Mucosa of descending colon (tissue), 3 donors: ENCODE measurements around the gene CLEC9A. TPM values are rescaled to one million over a fixed set of nuclear protein-coding genes. Genes with fewer than 3 reads are reported as not detected.

Experiments
- ATAC-seq: fragments of 200-7000 bp; cut with Tn5 transposase; one replicate; pipeline ENCODE4 v1.9.1; 2020; ENCODE audit warnings: mild to moderate bottlenecking, moderate library complexity
- DNase-seq, 3 donors: peaks; one replicate each; pipeline ENCODE4 v3.0.0-alpha.2; 2020
- H3K36me3 ChIP-seq: fragments of 200-600 bp; one replicate; pipeline ENCODE4 v1.8.0; 2021; ENCODE audit warnings: low read depth, mild to moderate bottlenecking
- H3K4me1 ChIP-seq: fragments of 200-600 bp; one replicate; pipeline ENCODE4 v1.8.0; 2021; ENCODE audit warnings: low read depth, mild to moderate bottlenecking
- H3K4me3 ChIP-seq: fragments of 200-600 bp; one replicate; pipeline ENCODE4 v1.8.0; 2021; ENCODE audit warnings: mild to moderate bottlenecking
- H3K9me3 ChIP-seq: fragments of 200-600 bp; one replicate; pipeline ENCODE4 v1.8.0; 2021; ENCODE audit warnings: mild to moderate bottlenecking
- intact Hi-C, 2 donors: fragments of 100-400 bp; cut with DNase I in 1 of 2; cut with micrococcal nuclease in 1 of 2; formaldehyde crosslinking; loops; one replicate each; pipeline versions ENCODE4 v1.11.0 to v1.11.1; 2022; cut with DNase I, micrococcal nuclease
- total RNA-seq, 3 donors: library from RNA; stranded (reverse); fragmentation: NEBNext Ultra II Directional in 2 of 3; extraction: Animal tissue kit (Norgen Biotek cat#: 25700) in 2 of 3; gene quantifications; one replicate each; pipeline versions ENCODE4 v1.2.1 to v1.2.4, GENCODE V29; 2021 to 2023
- TF ChIP-seq, protein P1 (sequence below): fragments of 200-600 bp; IDR thresholded peaks from one replicate; pipeline ENCODE4 v1.8.0; 2022; ENCODE audit warnings: antibody characterized with exemption, mild to moderate bottlenecking
- donor health status: DM: no; HTN: no; CAD: no; lungs with moderate emphysema.
- donor health status: DM: no; HTN: no; CAD: no.
- donor health status: DM: no; HTN: yes; CAD: no.

Gene CLEC9A
- total RNA-seq, 3 donors from 2014 or later, result 0.39 to 0.47 TPM; not detected in 1

DNA sequence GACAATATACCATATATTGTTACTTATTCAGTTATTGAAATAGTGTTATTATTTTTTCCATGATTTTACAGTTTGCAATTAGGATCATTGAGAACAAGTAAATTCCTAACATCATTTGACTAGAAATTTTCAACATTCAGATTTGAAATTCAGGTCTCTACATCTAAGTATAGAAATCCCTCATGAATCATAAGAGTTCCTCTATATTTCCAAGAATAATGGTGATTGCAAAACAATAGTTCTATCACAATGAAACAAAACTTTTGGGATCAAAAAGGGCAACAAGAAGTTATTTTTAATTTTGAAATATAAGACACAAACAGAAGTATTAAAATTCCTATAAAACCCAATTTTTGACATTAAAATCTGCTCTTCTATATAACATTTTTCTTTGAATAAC, 57.5 kb downstream of the CLEC9A start:
- Histone ChIP-seq H3K36me3 (no peaks in the 10 kb centered on the region), H3K4me3 (no peak overlapping the region), H3K4me1 (no peaks in the 10 kb centered on the region), H3K9me3 (no peaks in the 10 kb centered on the region)
- ATAC-seq, result no peak
- intact Hi-C loops, result no loop called here
- TF ChIP-seq, protein P1, sequence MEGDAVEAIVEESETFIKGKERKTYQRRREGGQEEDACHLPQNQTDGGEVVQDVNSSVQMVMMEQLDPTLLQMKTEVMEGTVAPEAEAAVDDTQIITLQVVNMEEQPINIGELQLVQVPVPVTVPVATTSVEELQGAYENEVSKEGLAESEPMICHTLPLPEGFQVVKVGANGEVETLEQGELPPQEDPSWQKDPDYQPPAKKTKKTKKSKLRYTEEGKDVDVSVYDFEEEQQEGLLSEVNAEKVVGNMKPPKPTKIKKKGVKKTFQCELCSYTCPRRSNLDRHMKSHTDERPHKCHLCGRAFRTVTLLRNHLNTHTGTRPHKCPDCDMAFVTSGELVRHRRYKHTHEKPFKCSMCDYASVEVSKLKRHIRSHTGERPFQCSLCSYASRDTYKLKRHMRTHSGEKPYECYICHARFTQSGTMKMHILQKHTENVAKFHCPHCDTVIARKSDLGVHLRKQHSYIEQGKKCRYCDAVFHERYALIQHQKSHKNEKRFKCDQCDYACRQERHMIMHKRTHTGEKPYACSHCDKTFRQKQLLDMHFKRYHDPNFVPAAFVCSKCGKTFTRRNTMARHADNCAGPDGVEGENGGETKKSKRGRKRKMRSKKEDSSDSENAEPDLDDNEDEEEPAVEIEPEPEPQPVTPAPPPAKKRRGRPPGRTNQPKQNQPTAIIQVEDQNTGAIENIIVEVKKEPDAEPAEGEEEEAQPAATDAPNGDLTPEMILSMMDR, result no peak
- no peak for DNase-seq

DNA sequence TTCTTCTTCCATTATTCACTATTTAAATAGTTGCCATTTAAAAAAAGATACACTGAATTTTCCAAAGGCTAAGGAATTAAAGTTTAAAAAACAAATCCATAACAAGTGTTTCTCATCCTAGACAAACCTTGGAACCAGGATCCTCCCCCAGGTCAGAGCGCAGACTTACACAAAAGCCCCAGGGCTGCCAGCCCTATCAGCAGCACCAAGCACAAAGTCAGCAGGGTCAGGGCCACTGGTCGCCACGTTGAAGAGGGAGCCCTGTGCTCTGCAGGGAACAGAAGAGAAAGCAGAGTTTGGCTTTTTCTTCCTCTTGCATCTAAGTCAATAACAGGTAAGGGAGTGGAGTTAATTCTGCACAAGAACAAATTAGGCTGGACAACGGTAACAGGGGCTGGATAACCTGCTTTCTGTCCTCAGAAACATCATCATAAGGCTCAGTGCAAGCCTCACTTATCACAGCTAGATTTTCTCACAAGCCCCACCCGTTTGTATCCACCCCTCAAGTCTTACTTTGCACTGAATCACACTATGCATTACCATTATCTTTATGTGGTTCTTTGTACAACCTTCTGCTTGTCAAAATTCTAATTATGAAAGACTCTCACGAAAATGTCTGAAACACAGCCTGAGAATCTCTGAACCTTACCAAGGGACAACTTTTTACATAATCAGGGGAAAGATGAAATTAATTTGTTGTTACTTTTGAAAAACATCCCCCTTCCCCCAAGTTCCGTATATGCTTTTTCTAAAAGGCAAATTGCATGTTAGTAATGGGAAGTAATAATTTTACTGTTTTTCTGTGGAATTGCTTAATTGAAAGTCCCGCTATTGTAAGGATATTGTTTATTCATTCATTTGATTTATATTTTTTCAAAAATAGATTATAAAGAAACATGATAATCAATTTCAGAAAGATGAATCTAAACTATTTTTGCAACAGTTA, 58.7 kb downstream of the CLEC9A start:
- H3K4me3 ChIP-seq, result no peak overlapping the region
- no peaks in the 10 kb centered on the region for H3K36me3 ChIP-seq
- no peaks in the 10 kb centered on the region for H3K4me1 ChIP-seq
- intact Hi-C loops, result no loop called here
- TF ChIP-seq, protein P1, result no peak
- no peak for ATAC-seq
- no peaks in the 10 kb centered on the region for H3K9me3 ChIP-seq
- no peak for DNase-seq

DNA sequence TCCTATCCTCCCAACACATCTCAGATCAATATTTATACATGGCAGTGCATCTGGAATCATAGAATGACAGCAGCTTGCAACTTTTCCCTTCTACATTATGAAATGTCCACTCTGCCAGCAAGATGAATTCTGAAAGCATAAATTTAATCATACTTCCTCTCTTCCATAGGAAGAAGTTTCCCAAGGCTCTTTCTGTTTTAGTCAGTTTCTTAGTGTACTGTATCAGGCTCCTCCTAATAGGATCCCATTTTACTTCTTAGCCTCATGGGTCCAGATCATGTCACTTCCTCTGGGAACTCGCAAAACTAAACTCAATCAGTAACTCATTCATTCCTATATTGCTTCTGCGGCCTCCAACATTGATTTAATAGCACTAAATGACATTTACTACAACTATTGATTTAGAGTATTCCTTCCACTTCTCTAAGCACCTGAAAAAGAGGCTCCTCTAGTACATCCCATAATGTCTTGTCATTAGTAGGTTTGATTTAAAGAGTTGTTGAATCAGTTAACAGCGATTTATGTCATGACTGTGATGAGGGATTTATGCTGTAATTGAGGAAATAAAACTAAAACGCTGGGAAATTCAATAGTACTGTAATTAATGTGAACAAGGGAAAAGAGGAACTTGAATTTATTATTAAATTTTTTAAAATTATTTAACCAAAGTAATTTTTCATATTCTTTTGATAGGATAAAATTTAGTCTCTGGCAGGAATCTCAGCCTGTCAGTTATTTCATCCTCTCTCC, 64.3 kb downstream of the CLEC9A start:
- DNase-seq (no peak), ATAC-seq (no peak)
- TF ChIP-seq, protein P1, result no peak
- no peak overlapping the region for H3K4me3 ChIP-seq
- no peaks in the 10 kb centered on the region for H3K4me1 ChIP-seq
- intact Hi-C loops, result no loop called here
- H3K36me3 ChIP-seq, result no peaks in the 10 kb centered on the region
- H3K9me3 ChIP-seq, result no peaks in the 10 kb centered on the region

DNA sequence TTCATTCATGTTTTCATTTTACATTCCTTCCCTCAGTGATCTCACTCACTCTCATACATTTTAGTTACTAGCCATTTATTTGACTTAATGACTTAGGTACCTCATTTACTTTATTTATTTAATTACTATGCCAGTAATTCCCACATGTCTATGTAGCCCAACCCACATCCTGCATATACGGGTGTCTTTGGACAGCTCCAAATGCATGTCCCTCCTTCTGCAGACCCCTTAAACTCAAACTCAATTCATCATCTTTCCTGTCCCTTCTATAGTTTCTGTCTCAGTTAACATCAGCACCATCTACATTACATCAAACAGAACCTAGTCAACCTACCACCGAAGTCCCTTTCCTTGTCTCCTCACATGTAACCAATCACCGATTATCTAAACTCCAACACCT, 65.5 kb downstream of the CLEC9A start:
- TF ChIP-seq, protein P1, result no peak
- Histone ChIP-seq H3K9me3 (no peaks in the 10 kb centered on the region), H3K4me1 (no peaks in the 10 kb centered on the region), H3K4me3 (no peak overlapping the region), H3K36me3 (no peaks in the 10 kb centered on the region)
- ATAC-seq, result no peak
- no peak for DNase-seq
- intact Hi-C loops, result no loop called here

DNA sequence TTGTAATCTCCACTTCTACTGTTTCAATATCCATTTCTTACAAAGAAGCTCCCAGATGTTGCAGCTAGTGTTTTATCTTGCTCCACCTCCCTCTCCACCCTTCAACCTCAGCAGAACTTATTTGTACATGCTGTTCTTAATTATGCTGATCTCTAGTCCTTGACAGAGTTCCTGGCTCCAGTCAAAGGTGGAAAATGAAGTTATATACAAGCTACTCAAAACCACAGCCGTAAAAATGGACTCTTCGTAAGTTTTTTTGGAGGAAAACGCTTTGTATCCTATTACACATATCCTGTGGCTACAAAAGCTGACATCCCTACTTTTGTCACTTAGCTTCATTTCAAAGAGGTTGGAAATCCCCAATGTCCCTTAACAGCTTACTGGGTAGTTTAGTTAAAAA, 67.0 kb downstream of the CLEC9A start:
- Histone ChIP-seq H3K4me3 (no peak overlapping the region), H3K9me3 (no peaks in the 10 kb centered on the region), H3K4me1 (no peaks in the 10 kb centered on the region), H3K36me3 (no peaks in the 10 kb centered on the region)
- no peak for DNase-seq
- intact Hi-C loops, result no loop called here
- TF ChIP-seq, protein P1, result no peak
- no peak for ATAC-seq
